ENCODE measurements around the gene DEPDC7. TPM values are rescaled to one million over a fixed set of nuclear protein-coding genes. Genes with fewer than 3 reads are reported as not detected.
A peak's percentile ranks its signal among the peaks of the same experiment; 100 is the strongest.
"Not testable (repeated sequence)": the region's sequence is repeated elsewhere in the genome, so short reads cannot be mapped to it uniquely, and the experiment has no call there.

Gene DEPDC7
- 49.0 and 53.8 TPM in 2 replicates for total RNA-seq (2014; rRNA removed)
- 6.9 TPM for polyA plus RNA-seq (2012)

DNA sequence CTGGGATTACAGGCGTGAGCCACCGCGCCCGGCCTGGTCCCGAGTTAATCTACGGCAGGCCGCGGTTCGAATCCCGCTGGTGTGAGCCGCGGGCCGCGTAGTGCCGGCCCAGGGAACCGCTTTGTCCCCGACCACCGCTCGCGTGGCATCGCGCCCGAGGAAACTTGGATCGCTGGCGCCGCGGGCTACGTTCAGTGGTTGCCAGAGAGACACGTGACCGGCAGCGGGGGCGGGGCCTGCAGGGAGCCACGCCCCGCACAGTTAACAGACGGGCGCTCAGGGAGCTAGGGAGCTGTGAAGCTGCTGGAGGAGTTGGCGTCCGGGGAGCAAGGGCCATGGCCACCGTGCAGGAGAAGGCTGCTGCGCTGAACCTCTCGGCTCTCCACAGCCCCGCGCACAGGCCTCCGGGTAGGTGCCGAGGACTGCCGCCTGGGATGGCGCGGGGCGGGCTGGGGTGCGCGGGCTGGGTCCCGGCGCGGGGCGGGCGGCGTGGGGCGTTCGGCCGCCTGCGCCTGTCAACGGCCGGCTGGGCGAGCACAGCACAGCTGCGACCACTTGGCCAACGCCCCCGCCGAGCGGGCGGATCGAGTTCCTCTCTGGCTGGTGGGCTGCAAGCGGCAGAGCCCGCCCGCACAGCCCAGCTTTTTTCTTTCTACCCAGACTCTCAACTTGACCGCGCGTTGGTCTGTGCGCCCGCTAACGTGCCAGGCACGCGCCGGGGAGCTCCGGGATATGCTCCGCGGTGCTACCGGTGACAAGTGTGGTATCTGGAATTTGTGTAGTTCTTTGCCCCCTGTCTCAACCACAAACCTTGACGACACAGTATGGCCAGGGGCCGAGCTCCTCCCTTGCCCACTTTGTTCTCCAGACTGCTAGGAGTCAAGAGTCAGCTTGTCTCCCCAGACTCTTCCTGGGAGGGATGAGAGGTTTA, at the start of gene DEPDC7:
Gene DEPDC7 (plus strand): TSS at position 258 of the 931 bp plus-strand sequence. CDS start 78 bp downstream, at position 336.
- DNase-seq (ENCODE audit: low read depth) = peak; percentile 91

DNA sequence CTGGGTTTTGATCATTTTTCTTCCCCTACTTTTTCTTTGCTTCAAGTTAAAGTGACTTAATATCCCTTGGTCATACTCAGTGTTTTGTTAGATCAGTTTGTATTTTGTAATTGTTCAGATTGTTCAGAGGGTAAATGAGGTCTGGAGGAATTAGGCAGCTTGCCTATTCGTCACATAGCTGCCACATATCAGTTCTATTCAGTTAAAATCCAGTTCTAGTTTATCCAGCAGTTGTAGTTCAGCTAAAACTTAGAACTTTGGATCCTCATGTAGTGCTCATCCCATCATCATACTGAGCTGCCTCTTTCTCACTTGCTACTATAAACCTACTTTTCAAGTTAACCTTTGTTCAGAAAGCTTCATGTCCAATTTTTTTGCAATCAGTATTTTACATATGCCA, 47.1 kb upstream of the DEPDC7 start:
- DNase-seq (ENCODE audit: low read depth) = no peak

DNA sequence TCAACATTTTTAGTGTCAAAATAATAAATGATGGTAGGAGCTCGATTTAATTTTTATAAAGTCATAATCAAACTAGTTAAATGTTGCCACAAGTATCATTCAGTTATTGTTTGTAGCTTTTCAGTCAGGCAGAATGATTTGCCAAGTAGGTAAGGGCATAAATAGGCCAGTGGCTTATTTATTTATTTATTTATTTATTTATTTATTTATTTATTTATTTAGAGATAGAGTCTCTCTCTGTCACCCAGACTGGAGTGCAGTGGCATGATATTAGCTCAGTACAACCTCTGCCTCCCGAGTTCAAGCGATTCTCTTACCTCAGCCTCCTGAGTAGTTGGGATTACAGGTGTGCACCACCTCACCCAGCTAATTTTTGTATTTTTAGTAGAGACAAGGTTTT, 43.4 kb upstream of the DEPDC7 start:
- DNase-seq (ENCODE audit: low read depth) = not testable (repeated sequence)

DNA sequence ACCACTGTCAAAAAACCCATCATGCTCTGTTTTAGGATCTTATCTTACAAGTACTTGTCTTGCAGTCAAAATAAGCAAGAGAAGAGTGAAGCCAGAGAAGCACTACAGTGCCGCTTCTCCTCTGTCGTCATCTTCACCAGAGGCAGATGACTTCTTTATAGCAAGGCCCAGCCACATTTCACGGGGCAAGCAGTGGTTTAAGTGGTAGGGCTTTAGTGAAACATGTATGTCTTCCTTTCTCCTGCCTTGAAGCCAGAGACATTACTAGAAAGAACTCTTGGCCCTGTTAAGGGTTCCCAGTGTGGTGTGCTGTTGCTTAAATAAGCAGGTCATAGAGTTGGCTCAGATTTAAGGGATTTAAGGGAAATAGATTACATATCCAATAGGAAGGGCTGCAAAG, 42.9 kb upstream of the DEPDC7 start:
- DNase-seq (ENCODE audit: low read depth) = no peak

DNA sequence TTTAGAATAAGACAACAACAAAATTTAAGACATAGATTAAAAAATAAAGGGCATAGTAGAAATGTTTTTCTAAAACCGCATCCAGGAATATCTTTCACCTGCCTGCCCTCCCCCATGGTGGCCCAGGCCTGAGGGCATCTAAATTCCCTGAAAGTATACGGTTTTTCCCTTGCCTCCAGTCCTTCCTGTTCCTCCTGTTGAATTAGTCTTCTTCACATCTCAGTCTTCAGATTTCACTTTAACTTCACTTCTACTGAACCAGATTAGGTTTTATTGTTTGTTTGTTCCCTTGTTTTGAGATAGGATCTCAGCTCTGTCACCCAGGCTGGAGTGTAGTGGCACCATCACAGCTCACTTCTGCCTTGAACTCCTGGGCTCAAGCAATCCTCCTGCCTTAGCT, 33.1 kb upstream of the DEPDC7 start:
- no peak for DNase-seq (ENCODE audit: low read depth)

DNA sequence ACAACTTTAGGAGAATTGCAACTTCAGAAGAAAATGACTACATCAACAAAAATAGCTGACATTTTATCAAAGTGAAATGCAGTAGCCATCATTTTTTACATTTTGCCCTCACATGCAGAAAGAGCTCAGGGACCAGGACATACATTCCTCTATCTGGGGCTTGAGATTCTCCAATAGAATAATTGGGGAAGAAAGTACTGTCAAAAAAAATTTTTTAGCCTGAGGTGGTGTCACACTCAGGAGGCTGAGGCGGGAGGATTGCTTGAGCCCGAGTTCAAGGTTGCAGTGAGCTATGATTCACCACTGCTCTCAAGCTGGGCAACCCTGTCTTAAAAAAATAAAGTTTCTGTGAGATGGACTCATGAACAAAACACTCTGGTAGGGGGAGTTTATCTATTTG, 32.2 kb upstream of the DEPDC7 start:
- DNase-seq (ENCODE audit: low read depth) = no peak

DNA sequence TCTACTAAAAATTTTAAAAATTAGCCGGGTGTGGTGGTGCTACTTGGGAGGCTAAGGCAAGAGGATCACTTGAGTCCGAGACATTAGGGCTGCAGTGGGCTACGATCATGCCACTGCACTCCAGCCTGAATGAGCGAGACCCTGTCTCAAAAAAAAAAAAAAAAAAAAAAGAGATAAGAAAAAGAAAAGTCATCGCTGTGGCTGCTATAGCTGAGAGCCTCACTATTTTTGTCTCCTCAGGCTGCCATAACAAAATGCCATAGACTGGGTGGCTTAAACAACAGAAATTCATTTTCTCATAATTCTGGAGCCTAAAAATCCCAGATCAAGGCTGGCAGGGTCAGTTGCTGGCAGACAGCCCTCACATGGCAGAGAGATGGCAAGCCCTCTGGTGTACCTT, 30.1 kb upstream of the DEPDC7 start:
- no peak for DNase-seq (ENCODE audit: low read depth)

DNA sequence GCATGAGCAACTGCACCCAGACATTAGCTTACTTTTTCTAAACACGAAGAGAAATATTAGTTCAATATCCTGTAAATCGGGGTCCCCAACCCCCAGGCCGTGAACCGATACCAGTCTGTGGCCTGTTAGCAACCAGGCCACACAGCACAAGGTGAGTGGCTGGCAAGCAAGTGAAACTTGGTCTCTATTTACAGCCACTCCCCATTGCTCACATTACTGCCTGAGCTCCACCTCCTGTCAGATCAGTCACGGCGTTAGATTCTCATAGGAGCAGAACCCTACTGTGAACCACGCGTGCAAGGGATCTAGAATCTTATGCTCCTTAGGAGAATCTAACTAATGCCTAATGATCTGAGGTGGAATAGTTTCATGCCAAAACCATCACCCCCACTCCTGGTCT, 27.8 kb upstream of the DEPDC7 start:
- DNase-seq (ENCODE audit: low read depth) = no peak

DNA sequence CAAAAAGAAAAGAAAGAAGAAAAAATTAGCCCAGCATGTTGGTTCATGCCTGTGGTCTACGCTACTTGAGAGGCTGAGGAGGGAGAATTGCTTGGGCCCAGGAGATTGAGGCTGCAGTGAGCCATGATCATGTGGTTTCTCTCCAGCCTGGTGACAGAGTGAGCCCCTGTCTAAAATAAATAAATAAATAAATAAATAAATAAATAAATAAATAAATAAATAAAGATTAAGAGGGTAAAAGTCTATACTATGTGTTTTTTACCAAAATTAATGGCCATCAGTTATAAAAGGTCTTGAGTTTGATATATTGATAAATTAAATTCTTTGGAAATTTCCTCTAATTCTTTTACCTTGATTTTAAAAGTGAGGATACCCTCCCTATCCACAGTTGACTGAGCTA, 25.2 kb upstream of the DEPDC7 start:
- no peak for DNase-seq (ENCODE audit: low read depth)

DNA sequence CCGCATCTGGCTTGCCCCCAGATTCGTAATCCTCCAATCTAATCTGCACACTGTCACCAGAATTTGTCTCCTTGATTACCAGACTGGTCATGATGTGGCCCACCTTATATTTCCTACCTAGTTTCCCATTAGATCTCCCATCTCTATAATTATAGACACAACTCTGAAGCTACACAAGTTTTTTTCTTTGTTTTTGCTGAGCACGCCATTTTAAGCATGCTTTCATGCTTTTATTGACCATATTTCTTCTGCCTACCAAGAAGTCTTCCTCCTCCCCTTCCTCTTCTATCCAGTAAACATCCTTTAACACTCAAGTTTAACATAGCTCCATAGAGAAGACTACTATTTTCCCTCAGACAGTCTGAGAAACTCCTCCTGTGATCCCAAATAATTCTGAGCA, 24.3 kb upstream of the DEPDC7 start:
- no peak for DNase-seq (ENCODE audit: low read depth)

DNA sequence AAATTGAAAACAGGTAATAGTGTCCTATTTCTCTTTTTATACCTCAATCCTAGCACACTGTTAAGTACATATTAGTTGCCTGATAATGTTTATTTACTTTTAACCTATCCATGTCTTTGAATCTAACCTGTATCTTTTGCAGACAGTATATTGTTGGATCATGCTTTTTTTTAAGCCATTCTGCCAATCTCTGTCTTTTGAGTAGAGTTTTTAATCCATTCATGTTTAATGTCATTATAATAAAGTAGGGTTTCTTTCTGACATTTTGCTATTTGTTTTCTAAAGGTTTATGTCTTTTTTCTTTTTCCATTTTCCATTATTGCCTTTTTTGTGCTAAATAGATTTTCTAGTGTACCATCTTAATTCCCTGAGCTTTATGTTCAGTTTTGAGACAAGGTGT, 23.8 kb upstream of the DEPDC7 start:
- DNase-seq (ENCODE audit: low read depth) = no peak

DNA sequence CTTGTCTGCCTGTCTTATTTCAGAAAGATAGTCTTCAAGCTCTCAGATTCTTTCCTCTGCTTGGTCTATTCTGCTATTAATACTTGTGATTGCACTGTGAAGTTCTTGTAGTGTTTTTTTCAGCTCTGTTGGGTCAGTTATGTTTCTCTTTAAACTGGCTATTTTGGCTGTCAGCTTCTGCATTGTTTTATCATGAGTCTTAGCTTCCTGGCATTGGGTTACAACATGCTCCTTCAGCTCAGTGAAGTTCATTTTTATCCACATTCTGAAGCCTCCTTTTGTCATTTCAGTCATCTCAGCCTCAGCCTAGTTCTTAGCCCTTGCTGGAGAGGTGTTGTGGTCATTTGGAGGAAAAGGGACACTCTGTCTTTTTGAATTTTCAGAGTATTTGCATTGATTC, 15.5 kb upstream of the DEPDC7 start:
- peak; percentile 89 for DNase-seq (ENCODE audit: low read depth)

DNA sequence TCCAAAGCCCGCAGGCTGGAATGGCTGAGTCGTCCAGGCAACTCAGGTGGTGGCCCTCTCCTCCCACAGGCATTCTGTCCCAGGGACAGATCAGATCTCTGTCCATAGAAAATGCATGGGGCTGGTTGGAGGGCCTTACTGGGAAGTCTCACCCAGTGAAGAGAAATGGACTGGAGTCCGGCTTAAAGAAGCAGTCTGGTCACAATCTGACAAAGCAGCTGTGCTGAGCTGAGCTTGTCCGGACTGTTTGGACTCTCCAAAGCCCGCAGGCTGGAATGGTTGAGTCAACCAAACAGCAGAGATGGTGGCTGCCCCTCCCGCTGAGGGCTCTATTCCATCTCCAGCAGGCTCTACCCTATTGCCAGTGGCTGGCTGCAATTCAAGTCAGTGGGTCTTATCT, 14.4 kb upstream of the DEPDC7 start:
- DNase-seq (ENCODE audit: low read depth) = peak; percentile 39

DNA sequence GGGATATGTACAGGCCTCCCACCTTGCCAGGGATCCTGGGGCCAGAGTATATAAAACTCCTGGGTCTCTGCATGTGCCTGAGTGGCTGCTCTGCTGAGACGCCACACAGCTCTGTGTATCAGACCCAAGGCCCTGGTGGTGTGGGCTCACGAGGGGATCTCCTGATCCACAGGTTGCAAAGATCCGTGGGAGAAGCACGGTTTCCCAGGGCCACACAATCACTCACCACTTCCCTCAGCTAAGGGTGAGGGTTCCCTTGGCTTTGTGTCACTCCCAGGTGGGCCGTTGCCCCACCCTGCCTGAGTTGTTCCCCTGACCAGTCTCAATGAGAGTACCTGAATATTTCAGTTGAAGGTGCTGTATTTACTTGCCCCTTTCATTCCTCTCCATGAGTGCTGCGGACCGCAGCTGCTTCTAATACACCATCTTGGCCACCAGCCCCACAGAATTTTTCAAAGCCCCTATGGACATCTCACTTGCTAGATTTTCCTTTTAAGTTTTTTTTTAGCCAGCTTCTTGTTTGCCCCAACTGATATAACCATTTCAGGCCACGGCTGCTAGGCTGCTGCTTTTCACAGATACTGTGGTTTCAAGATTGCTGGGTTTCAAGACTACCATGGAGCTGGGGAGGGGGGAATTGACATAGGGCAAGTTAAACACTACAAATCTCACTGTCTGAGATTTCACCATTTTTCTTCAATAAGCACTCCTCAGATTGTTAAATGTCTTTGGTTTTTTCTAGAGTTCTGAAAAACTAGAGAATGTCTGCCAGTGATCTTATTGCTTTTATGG, 13.7 kb upstream of the DEPDC7 start:
- DNase-seq (ENCODE audit: low read depth) = no peak

DNA sequence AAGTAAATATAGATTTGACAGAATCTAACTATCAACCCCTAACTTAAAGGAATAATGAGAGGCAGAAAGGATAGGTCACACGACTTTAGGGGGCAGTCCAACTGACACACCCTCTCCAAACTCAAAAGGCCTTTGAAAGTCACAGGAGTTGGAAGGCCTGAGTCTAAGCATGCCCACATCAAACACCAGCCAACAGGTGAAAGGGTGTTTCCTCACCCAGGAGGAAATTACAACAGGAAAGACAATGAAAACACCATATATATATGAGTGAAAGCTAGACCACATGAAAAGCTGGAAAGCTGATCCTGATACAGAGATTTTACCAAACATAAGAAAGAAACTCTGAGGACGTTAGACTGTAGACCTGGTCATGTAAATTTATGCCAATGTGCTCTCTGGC, 10.5 kb upstream of the DEPDC7 start:
- DNase-seq (ENCODE audit: low read depth) = no peak

DNA sequence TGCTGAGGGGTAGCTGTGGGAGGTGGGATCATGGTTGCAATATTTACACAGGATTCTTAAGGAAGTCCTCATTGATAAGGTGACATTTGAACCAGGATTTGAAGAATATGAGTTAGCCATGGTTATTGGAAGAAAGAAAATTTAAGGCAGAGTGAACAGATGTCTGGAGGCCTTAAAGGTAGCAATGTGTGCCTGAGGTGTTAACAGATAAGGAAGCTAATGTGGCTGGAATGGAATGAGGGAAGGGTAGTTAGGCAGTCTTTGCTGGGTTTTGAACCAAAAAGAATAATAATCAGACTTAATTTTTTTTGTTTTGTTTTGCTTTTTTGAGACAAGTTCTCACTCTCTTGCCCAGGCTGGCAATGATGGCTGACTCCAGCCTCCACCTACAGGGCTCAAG, 9.7 kb upstream of the DEPDC7 start:
- no peak for DNase-seq (ENCODE audit: low read depth)

DNA sequence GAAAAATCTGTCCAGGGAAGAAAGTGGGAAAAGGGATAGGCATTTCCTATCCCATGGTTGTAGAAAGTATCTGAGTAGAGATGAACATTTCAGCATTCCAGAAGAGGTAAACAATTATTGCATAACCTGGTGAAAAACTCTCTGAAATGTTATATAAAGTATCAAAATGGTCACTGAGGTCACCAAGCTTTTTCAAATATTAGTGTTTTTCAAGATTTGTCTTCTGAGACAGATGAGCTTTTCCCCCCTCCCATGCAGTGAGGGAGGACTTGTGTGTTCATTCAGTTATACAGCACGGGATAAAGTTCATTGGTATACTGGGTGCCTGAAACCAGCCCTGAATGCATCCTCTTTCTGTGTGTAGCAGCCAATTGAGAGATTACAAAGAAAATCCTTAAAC, 1.9 kb upstream of the DEPDC7 start:
- no peak for DNase-seq (ENCODE audit: low read depth)

DNA sequence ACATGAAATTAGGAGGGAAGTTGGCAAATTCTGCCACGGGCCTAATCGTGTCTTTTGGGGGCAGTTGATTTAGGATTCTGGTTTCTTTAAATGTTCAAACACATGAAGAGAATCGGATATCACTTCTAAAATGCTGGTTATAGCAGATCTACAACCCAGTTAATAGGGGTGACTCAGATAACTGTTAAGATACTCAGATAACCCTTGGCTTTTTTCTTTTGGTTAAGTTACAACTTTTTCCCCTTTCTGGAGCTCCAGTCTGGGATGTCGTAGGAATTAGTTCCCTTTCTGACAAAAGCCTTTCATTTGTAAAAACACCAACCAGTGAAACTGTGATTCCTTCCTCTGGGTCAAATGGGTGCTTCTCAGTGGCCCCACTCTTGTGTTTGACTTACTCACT, 976 bp downstream of the DEPDC7 start:
- DNase-seq (ENCODE audit: low read depth) = peak; percentile 15

DNA sequence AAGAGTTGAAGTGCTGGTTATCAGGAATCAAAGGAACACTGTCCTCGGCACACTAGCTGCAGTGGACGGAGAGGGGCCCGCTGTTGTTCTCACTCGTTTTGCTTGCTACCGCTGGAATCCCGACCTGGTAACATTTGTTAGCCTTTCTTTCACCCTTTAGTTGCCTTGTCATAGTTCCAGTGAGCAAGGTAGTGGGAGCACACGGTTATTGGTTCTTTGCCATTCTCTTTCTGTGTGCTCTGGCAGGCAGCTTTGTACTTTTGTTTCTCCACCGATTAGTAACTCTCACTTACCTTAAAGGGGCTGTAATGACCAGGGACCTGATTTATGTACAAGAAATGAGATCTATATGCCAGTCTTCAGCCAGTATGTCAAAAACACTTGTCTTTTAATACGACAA, 1.8 kb downstream of the DEPDC7 start:
- no peak for DNase-seq (ENCODE audit: low read depth)

DNA sequence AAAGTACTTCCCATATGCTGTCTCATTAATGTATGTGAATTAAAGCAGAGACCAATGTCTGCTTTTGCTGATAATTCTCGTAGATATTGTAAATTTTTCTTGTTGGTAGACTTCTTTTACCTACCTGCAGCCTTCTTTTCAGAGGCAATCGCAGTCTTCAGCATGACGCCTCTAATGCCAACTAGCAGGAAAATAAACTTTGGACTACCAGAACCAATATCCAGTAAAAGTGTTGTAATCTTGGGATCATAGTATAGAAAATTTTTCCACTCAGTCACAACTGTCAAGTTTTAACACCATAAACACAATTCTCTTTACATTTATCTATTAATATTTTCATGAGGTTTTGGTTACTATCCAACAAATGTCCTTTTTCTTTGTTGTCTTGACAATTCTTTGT, 2.3 kb downstream of the DEPDC7 start:
- no peak for DNase-seq (ENCODE audit: low read depth)

DNA sequence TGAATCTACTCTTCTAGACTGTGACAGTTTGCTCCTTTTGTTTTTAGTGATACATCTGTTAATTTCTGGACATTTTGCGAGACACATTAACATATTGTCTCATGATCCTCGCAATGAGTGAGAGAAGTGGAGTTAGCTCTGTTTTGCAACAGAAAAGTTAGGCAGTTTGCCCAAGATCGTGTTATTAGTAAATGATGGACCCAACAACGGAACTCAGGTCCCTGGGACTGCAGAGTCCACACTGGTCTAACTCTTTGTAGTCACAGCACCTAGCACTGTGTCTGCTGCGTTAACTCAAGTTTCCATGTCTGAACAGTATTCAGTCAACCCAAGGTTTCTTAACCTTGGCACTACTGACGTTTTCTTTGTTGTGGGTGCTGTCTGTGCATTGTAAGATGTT, 3.2 kb downstream of the DEPDC7 start:
- peak; percentile 30 for DNase-seq (ENCODE audit: low read depth)

DNA sequence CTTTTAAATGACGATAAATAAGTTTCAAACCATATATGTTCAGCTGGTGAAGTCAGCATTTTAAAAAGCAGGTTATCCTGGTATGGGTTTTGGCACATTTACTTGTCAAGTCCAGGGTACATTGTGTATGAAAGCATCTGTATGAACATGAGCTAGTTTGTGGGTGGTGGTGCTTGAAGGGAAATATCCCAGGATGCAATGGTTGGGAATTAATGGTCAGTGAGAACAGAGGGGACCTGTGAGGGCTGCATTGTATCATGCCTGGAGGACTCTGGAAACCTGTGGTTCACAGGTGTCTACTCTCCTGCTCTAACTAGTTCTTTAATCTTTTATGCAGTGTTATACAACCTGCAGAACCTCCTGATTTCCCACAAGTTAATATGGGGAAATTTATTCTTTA, 5.8 kb downstream of the DEPDC7 start:
- no peak for DNase-seq (ENCODE audit: low read depth)

DNA sequence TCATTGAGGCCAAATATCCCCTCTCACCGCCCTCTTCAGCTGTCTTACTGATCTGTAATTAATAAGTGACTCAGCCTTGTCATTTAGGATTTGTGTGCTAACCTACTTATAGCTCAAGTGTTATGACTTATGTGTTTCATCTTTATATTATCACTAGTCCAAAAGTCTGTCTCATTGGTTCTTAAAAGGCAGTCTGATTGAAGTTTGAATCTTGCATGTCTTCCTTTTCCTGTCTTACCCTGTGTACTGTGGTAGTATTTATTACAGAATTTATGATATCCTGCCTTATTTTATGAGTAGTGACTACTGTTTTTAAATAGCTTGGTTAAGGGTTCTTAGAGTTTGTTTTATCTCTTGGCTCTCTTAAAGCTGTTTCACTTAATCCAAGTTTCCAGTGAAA, 6.3 kb downstream of the DEPDC7 start:
- no peak for DNase-seq (ENCODE audit: low read depth)
